ENCODE data around the gene CTIF. TPM values are rescaled to one million over a fixed set of nuclear protein-coding genes. Genes with fewer than 3 reads are reported as not detected.

Gene CTIF
- total RNA-seq, 1 donor, result 65.9 TPM

DNA sequence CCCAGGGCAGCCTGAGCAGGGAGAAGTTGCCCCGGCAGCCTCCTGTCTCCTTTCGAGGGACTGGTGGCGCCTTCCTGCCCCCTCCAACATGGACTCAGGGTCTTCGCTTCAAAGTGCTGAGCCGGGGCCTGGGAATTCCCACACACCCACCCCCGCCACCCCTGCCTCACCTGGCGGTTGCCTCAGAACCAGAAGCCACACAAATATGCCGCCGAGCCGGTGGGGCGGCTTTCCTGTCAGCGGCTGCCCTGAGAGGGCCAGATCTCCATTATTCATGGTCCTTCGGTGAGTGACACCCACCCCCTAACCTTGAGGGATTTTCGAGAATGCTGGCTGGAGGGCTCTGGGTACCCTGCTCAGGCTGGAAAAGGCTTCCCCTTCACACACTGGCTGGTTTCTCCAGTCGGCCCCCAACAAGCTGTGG is 340.2 kb downstream of the CTIF start:
- no peaks in the 10 kb centered on the region for H4K20me1 ChIP-seq (ENCODE audit: insufficient read depth, low read length)
- TF ChIP-seq, protein P1, sequence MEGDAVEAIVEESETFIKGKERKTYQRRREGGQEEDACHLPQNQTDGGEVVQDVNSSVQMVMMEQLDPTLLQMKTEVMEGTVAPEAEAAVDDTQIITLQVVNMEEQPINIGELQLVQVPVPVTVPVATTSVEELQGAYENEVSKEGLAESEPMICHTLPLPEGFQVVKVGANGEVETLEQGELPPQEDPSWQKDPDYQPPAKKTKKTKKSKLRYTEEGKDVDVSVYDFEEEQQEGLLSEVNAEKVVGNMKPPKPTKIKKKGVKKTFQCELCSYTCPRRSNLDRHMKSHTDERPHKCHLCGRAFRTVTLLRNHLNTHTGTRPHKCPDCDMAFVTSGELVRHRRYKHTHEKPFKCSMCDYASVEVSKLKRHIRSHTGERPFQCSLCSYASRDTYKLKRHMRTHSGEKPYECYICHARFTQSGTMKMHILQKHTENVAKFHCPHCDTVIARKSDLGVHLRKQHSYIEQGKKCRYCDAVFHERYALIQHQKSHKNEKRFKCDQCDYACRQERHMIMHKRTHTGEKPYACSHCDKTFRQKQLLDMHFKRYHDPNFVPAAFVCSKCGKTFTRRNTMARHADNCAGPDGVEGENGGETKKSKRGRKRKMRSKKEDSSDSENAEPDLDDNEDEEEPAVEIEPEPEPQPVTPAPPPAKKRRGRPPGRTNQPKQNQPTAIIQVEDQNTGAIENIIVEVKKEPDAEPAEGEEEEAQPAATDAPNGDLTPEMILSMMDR (IDR thresholded peaks at IDR 0.05; ENCODE audit: extremely low read depth, low read depth, low read length), result no peak
- no peak overlapping the region for H3K4me3 ChIP-seq (ENCODE audit: insufficient read depth, low read length)
- H3K79me2 ChIP-seq (ENCODE audit: insufficient read depth, low read length), result no peaks in the 10 kb centered on the region
- no peaks in the 10 kb centered on the region for H3K9me3 ChIP-seq (ENCODE audit: low read depth, low read length)
- no peak overlapping the region for H3K4me2 ChIP-seq (ENCODE audit: insufficient read depth, low read length)
- no peaks in the 10 kb centered on the region for H3K36me3 ChIP-seq (ENCODE audit: insufficient read depth, low read length)
- no peak overlapping the region for H2AFZ ChIP-seq (ENCODE audit: low read length)
- H3K4me1 ChIP-seq (ENCODE audit: insufficient read depth, low read length), result peaks cover 6% of the 10 kb centered on the region
- DNase-seq (ENCODE audit: insufficient read length, low spot score, missing footprints), result peak; percentile 23
- no peak overlapping the region for H3K27ac ChIP-seq (ENCODE audit: low read depth, low read length)
- H3K27me3 ChIP-seq (ENCODE audit: insufficient read depth, low read length), result no peaks in the 10 kb centered on the region

DNA sequence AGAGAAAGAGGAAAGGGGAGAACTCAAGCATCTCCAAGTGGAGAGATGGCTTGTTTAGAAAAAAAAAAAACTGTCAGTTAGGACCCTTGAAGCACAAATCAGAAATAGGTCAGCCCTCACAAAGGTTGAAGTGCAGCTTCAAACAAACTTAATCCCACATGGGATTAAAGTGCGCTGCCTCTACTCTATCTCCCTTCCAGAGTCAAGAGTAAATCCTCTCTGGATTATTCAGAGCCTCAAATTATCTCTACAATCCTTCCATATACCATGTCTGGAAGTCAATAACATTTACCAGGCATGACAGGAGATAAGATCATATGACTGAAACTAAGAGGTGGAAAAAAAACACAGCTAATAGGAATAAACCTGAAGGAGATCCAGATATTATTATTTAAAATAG is 342.1 kb downstream of the CTIF start:
- TF ChIP-seq, protein P1 (IDR thresholded peaks at IDR 0.05; ENCODE audit: extremely low read depth, low read depth, low read length), result no peak
- no peaks in the 10 kb centered on the region for H3K27me3 ChIP-seq (ENCODE audit: insufficient read depth, low read length)
- H3K9me3 ChIP-seq (ENCODE audit: low read depth, low read length), result no peaks in the 10 kb centered on the region
- H3K27ac ChIP-seq (ENCODE audit: low read depth, low read length), result no peak overlapping the region
- no peak overlapping the region for H3K4me3 ChIP-seq (ENCODE audit: insufficient read depth, low read length)
- H3K79me2 ChIP-seq (ENCODE audit: insufficient read depth, low read length), result no peaks in the 10 kb centered on the region
- no peak for DNase-seq (ENCODE audit: insufficient read length, low spot score, missing footprints)
- H3K4me2 ChIP-seq (ENCODE audit: insufficient read depth, low read length), result no peak overlapping the region
- no peak overlapping the region for H2AFZ ChIP-seq (ENCODE audit: low read length)
- peaks cover 2% of the 10 kb centered on the region for H3K4me1 ChIP-seq (ENCODE audit: insufficient read depth, low read length)
- H3K36me3 ChIP-seq (ENCODE audit: insufficient read depth, low read length), result no peaks in the 10 kb centered on the region
- H4K20me1 ChIP-seq (ENCODE audit: insufficient read depth, low read length), result no peaks in the 10 kb centered on the region

DNA sequence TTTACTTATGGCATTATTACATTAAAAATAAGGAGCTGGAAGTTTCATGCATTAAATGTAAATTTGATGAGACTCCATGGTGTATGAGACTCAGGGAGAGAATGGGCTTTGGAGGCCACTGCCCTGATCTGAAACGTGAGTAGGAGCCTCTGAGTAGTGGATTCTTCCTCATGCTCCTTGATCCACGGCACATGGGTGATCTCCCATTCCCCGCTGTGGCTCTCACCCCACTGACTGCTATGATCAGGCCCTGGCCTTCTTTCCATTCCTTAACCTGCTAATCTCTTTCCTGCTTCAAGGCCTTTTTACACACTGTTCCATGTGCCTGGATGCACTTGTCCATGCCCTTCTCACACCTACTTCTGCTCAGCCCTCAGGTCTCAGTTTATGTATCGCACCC is 343.5 kb downstream of the CTIF start:
- Histone ChIP-seq H3K9me3 (ENCODE audit: low read depth, low read length) (no peaks in the 10 kb centered on the region), H3K79me2 (ENCODE audit: insufficient read depth, low read length) (no peaks in the 10 kb centered on the region), H4K20me1 (ENCODE audit: insufficient read depth, low read length) (no peaks in the 10 kb centered on the region), H3K27ac (ENCODE audit: low read depth, low read length) (no peak overlapping the region), H3K27me3 (ENCODE audit: insufficient read depth, low read length) (no peaks in the 10 kb centered on the region), H3K4me2 (ENCODE audit: insufficient read depth, low read length) (no peak overlapping the region), H3K4me1 (ENCODE audit: insufficient read depth, low read length) (peaks cover 2% of the 10 kb centered on the region), H2AFZ (ENCODE audit: low read length) (no peak overlapping the region), H3K36me3 (ENCODE audit: insufficient read depth, low read length) (no peaks in the 10 kb centered on the region), H3K4me3 (ENCODE audit: insufficient read depth, low read length) (no peak overlapping the region)
- TF ChIP-seq, protein P1 (IDR thresholded peaks at IDR 0.05; ENCODE audit: extremely low read depth, low read depth, low read length), result no peak
- peak; percentile 34 for DNase-seq (ENCODE audit: insufficient read length, low spot score, missing footprints)

DNA sequence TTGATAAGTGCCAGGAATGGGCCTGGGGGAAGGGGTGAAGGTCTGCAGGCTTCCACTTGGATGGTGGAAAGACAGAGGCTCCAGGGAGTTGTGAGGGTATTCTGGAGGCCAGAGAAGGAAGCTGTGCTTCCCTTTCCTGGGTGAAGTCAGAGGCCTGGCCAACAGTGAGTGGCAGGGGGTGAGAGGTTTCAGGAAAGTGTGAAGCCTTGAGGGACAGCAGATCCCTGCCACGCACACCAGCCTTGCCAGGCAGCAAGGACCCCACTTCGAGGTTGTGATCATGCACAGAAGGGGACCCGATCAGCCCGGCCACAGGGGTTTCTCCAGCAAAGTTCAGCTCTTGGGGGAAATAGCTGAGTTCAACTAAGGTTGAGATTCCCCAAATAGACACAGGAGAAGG is 345.5 kb downstream of the CTIF start:
- no peaks in the 10 kb centered on the region for H3K9me3 ChIP-seq (ENCODE audit: low read depth, low read length)
- TF ChIP-seq, protein P1 (IDR thresholded peaks at IDR 0.05; ENCODE audit: extremely low read depth, low read depth, low read length), result no peak
- no peaks in the 10 kb centered on the region for H3K27me3 ChIP-seq (ENCODE audit: insufficient read depth, low read length)
- H4K20me1 ChIP-seq (ENCODE audit: insufficient read depth, low read length), result no peaks in the 10 kb centered on the region
- no peaks in the 10 kb centered on the region for H3K4me1 ChIP-seq (ENCODE audit: insufficient read depth, low read length)
- no peak overlapping the region for H2AFZ ChIP-seq (ENCODE audit: low read length)
- H3K4me2 ChIP-seq (ENCODE audit: insufficient read depth, low read length), result no peak overlapping the region
- no peak overlapping the region for H3K4me3 ChIP-seq (ENCODE audit: insufficient read depth, low read length)
- H3K79me2 ChIP-seq (ENCODE audit: insufficient read depth, low read length), result no peaks in the 10 kb centered on the region
- no peak overlapping the region for H3K27ac ChIP-seq (ENCODE audit: low read depth, low read length)
- no peak for DNase-seq (ENCODE audit: insufficient read length, low spot score, missing footprints)
- H3K36me3 ChIP-seq (ENCODE audit: insufficient read depth, low read length), result no peaks in the 10 kb centered on the region
